Loucy (cell line): ENCODE data around the gene RMDN2.

Experiments used
- EZH2phosphoT487 ChIP-seq: fragments of 200-600 bp; IDR thresholded peaks from 2 replicates; pipeline ENCODE4 v1.6.1; 2018; ENCODE audit warnings: antibody characterized with exemption, mild to moderate bottlenecking, moderate library complexity, borderline replicate concordance
- TF ChIP-seq, protein P1 (sequence below): fragments of 200-600 bp; sonication (generic); conservative IDR thresholded peaks from 2 replicates; pipeline ENCODE4 v1.5.1; 2014; ENCODE audit warnings: mild to moderate bottlenecking, antibody characterized with exemption, low read length

DNA sequence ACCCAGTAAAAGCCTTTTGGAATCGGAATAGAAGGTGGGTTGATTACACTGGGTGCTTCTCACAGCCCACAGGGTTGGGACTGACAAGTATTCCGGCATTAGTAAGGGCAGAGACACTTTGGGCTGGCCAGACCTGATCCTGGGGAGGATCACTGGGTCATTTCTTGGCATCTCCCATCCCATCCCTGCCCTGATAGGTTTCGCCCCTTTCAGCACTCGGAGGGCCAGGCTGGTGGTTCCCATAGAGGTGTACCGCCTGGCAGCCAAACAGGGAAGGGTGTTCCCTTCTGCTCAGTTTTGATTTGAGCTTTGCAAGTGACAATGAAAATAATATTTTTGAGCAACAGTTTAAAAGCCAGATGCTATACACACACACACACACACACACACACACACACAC lies 113.6 kb downstream of the RMDN2 start:
- TF ChIP-seq, protein P1, sequence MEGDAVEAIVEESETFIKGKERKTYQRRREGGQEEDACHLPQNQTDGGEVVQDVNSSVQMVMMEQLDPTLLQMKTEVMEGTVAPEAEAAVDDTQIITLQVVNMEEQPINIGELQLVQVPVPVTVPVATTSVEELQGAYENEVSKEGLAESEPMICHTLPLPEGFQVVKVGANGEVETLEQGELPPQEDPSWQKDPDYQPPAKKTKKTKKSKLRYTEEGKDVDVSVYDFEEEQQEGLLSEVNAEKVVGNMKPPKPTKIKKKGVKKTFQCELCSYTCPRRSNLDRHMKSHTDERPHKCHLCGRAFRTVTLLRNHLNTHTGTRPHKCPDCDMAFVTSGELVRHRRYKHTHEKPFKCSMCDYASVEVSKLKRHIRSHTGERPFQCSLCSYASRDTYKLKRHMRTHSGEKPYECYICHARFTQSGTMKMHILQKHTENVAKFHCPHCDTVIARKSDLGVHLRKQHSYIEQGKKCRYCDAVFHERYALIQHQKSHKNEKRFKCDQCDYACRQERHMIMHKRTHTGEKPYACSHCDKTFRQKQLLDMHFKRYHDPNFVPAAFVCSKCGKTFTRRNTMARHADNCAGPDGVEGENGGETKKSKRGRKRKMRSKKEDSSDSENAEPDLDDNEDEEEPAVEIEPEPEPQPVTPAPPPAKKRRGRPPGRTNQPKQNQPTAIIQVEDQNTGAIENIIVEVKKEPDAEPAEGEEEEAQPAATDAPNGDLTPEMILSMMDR = no peak
- TF ChIP-seq EZH2phosphoT487 = no peak
